WTC11 (cell line): ENCODE results near the gene ADAMTSL5.

Experiments
- ATF6 ChIP-seq: sonication (generic); formaldehyde crosslinking; IDR thresholded peaks from 2 replicates; pipeline ENCODE4 v1.8.1; 2023; ENCODE audit warnings: mild to moderate bottlenecking, missing genetic modification reagents
- NFE2L1 ChIP-seq: sonication (generic); formaldehyde crosslinking; IDR thresholded peaks from 2 replicates; pipeline ENCODE4 v1.8.1; 2023; ENCODE audit warnings: missing genetic modification reagents
- NR2C2 ChIP-seq: sonication (generic); formaldehyde crosslinking; IDR thresholded peaks from 2 replicates; pipeline ENCODE4 v1.8.0; 2022; ENCODE audit warnings: mild to moderate bottlenecking, missing genetic modification reagents
- STAT6 ChIP-seq: sonication (generic); formaldehyde crosslinking; conservative IDR thresholded peaks from 2 replicates; pipeline ENCODE4 v1.8.1; 2023; ENCODE audit warnings: mild to moderate bottlenecking, low read depth, missing genetic modification reagents, moderate library complexity
- TCF7 ChIP-seq: sonication (generic); formaldehyde crosslinking; IDR thresholded peaks from 2 replicates; pipeline ENCODE4 v1.8.0; 2022; ENCODE audit warnings: mild to moderate bottlenecking, low read depth, missing genetic modification reagents, moderate library complexity
- TP53 ChIP-seq: sonication (generic); formaldehyde crosslinking; IDR thresholded peaks from 2 replicates; pipeline ENCODE4 v1.8.1; 2023; ENCODE audit warnings: mild to moderate bottlenecking, missing genetic modification reagents
- ZMAT4 ChIP-seq: fragments of 250-450 bp; sonication (Bioruptor Pico); IDR thresholded peaks from 2 replicates; pipeline ENCODE4 v1.9.0; 2021; ENCODE audit warnings: mild to moderate bottlenecking
- ZNF317 ChIP-seq: sonication (generic); formaldehyde crosslinking; IDR thresholded peaks from 2 replicates; pipeline ENCODE4 v1.8.1; 2023; ENCODE audit warnings: low read depth, mild to moderate bottlenecking, moderate library complexity, missing genetic modification reagents, borderline replicate concordance
- TF ChIP-seq, protein P1 (sequence below): fragments of 200-600 bp; IDR thresholded peaks from 2 replicates; pipeline ENCODE4 v1.8.0; 2022; ENCODE audit warnings: antibody characterized with exemption
- TF ChIP-seq, protein P2 (sequence below): sonication (generic); formaldehyde crosslinking; IDR thresholded peaks from 2 replicates; pipeline ENCODE4 v1.8.0; 2022; ENCODE audit warnings: mild to moderate bottlenecking, missing genetic modification reagents

DNA sequence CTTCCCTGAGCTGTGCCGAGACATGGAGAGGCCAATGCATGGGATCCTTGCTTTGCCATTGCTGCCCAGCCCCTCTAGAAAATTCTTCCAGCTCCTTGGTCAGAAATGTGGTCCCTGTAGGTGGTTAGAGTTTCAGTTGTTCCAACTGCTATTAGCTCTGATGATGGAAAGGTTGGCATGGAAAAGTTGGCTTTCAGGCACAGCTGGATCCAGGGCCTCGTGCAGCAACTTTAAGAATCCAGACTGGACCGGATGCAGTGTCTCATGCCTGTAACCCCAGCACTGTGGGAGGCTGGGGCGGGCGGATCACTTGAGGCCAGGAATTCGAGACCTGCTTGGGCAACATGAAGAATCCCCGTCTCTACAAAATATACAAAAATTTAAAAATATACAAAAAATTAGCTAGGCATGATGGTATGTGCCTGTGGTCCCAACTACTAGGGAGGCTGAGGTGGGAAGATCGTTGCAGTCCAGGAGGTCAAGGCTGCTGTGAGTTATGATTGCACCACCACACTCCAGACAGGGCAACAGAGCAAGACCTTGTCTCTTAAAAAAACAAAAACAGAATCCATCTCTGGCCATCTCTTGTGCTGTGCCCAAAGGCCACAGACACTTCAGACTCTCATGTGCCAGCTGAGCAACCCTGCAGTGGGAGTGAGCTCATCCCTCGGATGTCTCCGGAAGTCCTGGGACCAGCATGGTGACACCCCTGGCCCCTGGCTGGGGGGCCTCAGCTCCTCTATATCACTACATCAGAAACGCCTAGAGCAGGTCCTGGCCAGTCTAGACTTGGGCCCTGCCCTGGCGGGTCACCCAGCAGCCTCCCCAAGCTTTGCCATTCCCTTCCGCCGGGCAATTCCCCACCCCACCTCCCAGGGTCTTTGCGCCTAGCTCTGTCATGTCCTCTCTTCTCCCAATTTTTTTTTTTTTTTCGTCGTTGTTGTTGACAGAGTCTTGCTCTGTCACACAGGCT, 38.5 kb upstream of the ADAMTSL5 start:
- TF ChIP-seq STAT6 (CRISPR knock-in tag) (no peak), TP53 (no peak), NR2C2 (CRISPR knock-in tag) (no peak), TCF7 (CRISPR knock-in tag) (no peak), ZMAT4 (CRISPR knock-in tag) (no peak), ZNF317 (CRISPR knock-in tag) (no peak), NFE2L1 (CRISPR knock-in tag) (no peak), ATF6 (CRISPR knock-in tag) (no peak)
- TF ChIP-seq, protein P1, sequence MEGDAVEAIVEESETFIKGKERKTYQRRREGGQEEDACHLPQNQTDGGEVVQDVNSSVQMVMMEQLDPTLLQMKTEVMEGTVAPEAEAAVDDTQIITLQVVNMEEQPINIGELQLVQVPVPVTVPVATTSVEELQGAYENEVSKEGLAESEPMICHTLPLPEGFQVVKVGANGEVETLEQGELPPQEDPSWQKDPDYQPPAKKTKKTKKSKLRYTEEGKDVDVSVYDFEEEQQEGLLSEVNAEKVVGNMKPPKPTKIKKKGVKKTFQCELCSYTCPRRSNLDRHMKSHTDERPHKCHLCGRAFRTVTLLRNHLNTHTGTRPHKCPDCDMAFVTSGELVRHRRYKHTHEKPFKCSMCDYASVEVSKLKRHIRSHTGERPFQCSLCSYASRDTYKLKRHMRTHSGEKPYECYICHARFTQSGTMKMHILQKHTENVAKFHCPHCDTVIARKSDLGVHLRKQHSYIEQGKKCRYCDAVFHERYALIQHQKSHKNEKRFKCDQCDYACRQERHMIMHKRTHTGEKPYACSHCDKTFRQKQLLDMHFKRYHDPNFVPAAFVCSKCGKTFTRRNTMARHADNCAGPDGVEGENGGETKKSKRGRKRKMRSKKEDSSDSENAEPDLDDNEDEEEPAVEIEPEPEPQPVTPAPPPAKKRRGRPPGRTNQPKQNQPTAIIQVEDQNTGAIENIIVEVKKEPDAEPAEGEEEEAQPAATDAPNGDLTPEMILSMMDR, result no peak
- TF ChIP-seq, protein P2, sequence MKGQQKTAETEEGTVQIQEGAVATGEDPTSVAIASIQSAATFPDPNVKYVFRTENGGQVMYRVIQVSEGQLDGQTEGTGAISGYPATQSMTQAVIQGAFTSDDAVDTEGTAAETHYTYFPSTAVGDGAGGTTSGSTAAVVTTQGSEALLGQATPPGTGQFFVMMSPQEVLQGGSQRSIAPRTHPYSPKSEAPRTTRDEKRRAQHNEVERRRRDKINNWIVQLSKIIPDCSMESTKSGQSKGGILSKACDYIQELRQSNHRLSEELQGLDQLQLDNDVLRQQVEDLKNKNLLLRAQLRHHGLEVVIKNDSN (CRISPR knock-in tag), result no peak
